Progenitor cell of endocrine pancreas (in vitro differentiated cells): Measurements from ENCODE around the gene FRMPD2. TPM values are rescaled to one million over a fixed set of nuclear protein-coding genes. Genes with fewer than 3 reads are reported as not detected.

Experiments
- DNase-seq: peaks from one replicate; pipeline ENCODE4 v3.0.0; 2021; ENCODE audit warnings: low spot score; ENCODE audit not compliant: unreplicated experiment
- H3K27ac Mint-ChIP-seq: 2 replicates; pipeline ENCODE4 v1.8.0; 2021; ENCODE audit warnings: mild to moderate bottlenecking, moderate library complexity, mixed read lengths
- H3K27me3 Mint-ChIP-seq: 2 replicates; pipeline ENCODE4 v1.8.0; 2021; ENCODE audit warnings: mixed read lengths
- H3K36me3 Mint-ChIP-seq: 2 replicates; pipeline ENCODE4 v1.8.0; 2022; ENCODE audit warnings: mixed read lengths; ENCODE audit not compliant: insufficient read depth
- H3K4me1 Mint-ChIP-seq: 2 replicates; pipeline ENCODE4 v1.8.0; 2021; ENCODE audit warnings: low read depth, mixed read lengths
- H3K4me3 Mint-ChIP-seq: 2 replicates; pipeline ENCODE4 v1.8.0; 2021; ENCODE audit warnings: low read depth, mild to moderate bottlenecking, moderate library complexity, mixed read lengths
- H3K9me3 Mint-ChIP-seq: 2 replicates; pipeline ENCODE4 v1.8.0; 2021; ENCODE audit warnings: low read depth, mixed read lengths
- total RNA-seq: library from RNA; stranded (reverse); gene quantifications from 2 replicates; pipeline ENCODE4 v1.2.1, GENCODE V29; 2021
- TF ChIP-seq, protein P1 (sequence below): fragments of 200-600 bp; sonication (generic); IDR thresholded peaks from one replicate; pipeline ENCODE4 v1.5.0; 2021; ENCODE audit warnings: antibody characterized with exemption, mild to moderate bottlenecking; ENCODE audit not compliant: unreplicated experiment

Gene FRMPD2
- total RNA-seq, 1 donor from 2014 or later = 1.2 TPM

DNA sequence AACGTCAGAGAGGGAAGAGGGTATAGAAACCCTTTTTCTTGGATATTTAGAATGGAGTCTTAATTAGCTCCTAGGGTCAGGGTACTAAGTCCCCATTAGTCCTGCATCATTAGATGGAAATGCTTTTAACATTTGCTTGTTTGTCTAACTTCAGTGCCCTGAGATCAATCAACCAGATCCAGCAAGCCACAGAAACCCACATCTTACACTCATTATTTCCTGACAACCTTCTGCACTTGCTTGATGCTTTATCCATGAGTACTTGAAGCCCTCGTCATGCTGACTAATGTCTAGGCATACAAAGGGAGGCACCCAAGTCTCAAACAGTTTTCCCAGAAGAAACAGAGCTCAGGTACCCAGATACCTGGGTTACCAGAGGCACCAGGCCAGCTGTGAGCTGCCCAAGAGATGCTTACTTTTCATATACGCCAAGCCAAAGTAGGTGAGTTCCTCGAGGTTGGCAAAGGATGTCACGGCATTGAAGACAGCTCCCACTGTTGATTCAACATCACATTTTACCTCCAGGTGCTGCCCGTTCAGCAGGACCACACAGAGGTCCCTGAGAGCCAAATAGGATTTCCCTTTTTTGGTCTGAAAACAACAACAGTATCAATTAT, 42.7 kb downstream of the FRMPD2 start:
- Mint-ChIP-seq H3K36me3 (no peaks in the 10 kb centered on the region), H3K27me3 (peaks cover 5% of the 10 kb centered on the region), H3K4me1 (peaks cover 1% of the 10 kb centered on the region), H3K9me3 (no peaks in the 10 kb centered on the region), H3K27ac (no peak overlapping the region), H3K4me3 (no peak overlapping the region)
- TF ChIP-seq, protein P1, sequence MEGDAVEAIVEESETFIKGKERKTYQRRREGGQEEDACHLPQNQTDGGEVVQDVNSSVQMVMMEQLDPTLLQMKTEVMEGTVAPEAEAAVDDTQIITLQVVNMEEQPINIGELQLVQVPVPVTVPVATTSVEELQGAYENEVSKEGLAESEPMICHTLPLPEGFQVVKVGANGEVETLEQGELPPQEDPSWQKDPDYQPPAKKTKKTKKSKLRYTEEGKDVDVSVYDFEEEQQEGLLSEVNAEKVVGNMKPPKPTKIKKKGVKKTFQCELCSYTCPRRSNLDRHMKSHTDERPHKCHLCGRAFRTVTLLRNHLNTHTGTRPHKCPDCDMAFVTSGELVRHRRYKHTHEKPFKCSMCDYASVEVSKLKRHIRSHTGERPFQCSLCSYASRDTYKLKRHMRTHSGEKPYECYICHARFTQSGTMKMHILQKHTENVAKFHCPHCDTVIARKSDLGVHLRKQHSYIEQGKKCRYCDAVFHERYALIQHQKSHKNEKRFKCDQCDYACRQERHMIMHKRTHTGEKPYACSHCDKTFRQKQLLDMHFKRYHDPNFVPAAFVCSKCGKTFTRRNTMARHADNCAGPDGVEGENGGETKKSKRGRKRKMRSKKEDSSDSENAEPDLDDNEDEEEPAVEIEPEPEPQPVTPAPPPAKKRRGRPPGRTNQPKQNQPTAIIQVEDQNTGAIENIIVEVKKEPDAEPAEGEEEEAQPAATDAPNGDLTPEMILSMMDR = no peak
- no peak for DNase-seq

DNA sequence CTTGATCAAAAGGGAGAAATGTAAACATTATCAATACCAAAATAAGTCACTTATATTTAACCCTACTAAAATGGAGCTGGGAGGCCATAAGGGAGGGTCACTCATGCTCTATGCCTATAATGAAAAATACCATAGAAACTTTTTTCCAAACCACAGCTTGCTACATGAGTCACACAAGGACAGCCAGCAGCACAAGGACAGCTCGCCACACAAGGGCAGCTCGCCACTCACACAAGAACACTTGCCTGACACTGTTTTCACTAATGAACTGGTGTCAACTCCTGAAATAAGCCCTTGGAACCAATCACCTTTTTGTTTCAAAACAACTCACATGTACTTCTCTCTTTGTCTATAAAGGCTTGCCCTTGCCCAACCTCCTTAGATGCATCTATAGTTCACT, 43.3 kb downstream of the FRMPD2 start:
- Mint-ChIP-seq H3K4me3 (no peak overlapping the region), H3K9me3 (no peaks in the 10 kb centered on the region), H3K27ac (no peak overlapping the region), H3K36me3 (no peaks in the 10 kb centered on the region), H3K4me1 (peaks cover 1% of the 10 kb centered on the region), H3K27me3 (peaks cover 7% of the 10 kb centered on the region)
- no peak for DNase-seq
- TF ChIP-seq, protein P1 = no peak

DNA sequence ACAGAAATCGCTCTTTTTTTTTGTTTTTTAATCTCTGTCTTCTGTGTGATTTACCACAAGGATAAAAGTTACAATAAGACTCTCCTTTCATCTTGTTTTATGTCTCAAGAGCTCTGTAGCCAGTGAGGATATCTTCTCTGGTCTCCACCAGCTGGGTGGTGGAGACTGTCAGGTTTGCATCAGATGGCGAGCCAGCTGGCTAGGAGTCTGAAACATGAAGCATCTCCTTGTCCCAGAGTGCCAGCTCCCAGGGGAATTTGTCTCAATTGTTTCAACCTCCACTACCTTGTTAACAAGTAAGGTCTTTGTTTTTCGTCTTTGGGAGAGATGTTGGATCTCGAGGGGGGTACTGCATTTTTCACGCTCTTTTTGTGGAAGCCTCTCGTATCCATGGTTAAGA, 47.3 kb downstream of the FRMPD2 start:
- peaks cover 8% of the 10 kb centered on the region for H3K27me3 Mint-ChIP-seq
- DNase-seq = no peak
- TF ChIP-seq, protein P1 = no peak
- H3K4me1 Mint-ChIP-seq = peaks cover 5% of the 10 kb centered on the region
- H3K27ac Mint-ChIP-seq = no peak overlapping the region
- no peaks in the 10 kb centered on the region for H3K9me3 Mint-ChIP-seq
- no peak overlapping the region for H3K4me3 Mint-ChIP-seq
- no peaks in the 10 kb centered on the region for H3K36me3 Mint-ChIP-seq

DNA sequence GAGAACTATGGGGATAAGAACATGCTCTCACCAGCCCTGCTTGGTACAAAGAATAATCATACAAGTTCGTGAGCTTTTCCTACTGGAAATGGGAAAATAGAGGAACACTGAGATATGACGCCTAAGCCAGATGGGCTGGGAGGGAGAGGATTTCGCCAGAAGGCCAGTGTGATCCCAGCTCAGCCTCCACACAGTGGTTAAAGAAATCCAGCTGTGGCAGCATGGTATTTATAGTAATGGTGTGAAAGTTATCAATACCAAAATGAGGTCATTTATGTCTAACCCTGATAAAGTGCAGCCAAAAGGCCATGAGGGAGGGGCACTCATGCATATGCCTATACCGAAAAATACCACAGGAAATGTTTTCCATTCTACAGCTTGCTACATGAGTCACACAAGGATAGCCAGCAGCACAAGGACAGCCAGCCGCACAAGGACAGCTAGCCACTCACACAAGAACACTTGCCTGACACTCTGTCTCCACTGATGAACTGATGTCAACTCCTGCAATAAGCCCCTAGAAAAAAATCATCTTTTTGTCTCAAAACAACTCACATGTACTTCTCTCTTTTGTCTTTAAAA, 49.4 kb downstream of the FRMPD2 start:
- Mint-ChIP-seq H3K4me3 (no peak overlapping the region), H3K4me1 (peaks cover 5% of the 10 kb centered on the region), H3K36me3 (no peaks in the 10 kb centered on the region), H3K27me3 (peaks cover 8% of the 10 kb centered on the region), H3K9me3 (peaks cover 5% of the 10 kb centered on the region), H3K27ac (no peak overlapping the region)
- TF ChIP-seq, protein P1 = no peak
- DNase-seq = no peak

DNA sequence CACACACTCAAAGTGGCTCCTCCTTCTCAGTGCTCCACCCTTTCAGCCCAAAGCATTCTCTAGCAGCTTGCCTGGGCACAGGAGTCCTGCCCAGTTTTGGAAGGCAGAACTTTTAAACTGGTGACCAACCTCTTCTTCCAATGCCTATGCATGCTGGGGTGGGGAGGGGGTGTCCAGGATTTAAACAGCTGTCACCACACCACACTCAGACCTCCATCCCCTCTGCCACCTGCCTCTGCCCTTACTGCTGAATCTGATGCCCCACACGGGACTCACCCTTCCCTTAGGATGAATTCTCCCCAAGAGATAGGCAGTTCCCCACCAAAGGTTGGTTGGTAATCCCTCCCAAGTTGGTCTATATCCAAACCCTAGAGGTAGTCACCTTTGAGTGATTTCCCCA, 50.2 kb downstream of the FRMPD2 start:
- H3K36me3 Mint-ChIP-seq = no peaks in the 10 kb centered on the region
- TF ChIP-seq, protein P1 = no peak
- DNase-seq = no peak
- no peak overlapping the region for H3K4me3 Mint-ChIP-seq
- H3K27ac Mint-ChIP-seq = no peak overlapping the region
- peaks cover 5% of the 10 kb centered on the region for H3K4me1 Mint-ChIP-seq
- peaks cover 5% of the 10 kb centered on the region for H3K9me3 Mint-ChIP-seq
- H3K27me3 Mint-ChIP-seq = peaks cover 8% of the 10 kb centered on the region
